A549 (cell line): Measurements from ENCODE around the gene CCSAP.

Experiments
- EP300 ChIP-seq, 2 experiments: fragments of >200 bp; sonication (Bioruptor Twin); formaldehyde crosslinking; IDR thresholded peaks; 2 replicates in 1 of 2; 3 replicates in 1 of 2; pipeline ENCODE4 v1.6.1; 2016 to 2017
- HDAC2 ChIP-seq: fragments of 200-600 bp; sonication (generic); IDR thresholded peaks from 2 replicates; pipeline ENCODE4 v1.6.1; 2016
- KDM1A ChIP-seq: fragments of 200-600 bp; sonication (generic); IDR thresholded peaks from 2 replicates; pipeline ENCODE4 v1.6.1; 2016; ENCODE audit warnings: low read depth, mild to moderate bottlenecking
- KDM5A ChIP-seq: fragments of 200-600 bp; sonication (generic); IDR thresholded peaks from 2 replicates; pipeline ENCODE4 v1.6.1; 2016; ENCODE audit warnings: antibody characterized with exemption, mild to moderate bottlenecking
- MYC ChIP-seq: IDR thresholded peaks from 2 replicates; pipeline ENCODE4 v1.6.1; 2012; ENCODE audit warnings: mild to moderate bottlenecking, inconsistent platforms, low read length, improper control_type of control experiment, borderline replicate concordance
- POLR2A ChIP-seq: IDR thresholded peaks from 2 replicates; pipeline ENCODE4 v1.6.1; 2012; ENCODE audit warnings: mild to moderate bottlenecking, low read length
- RAD21 ChIP-seq, 2 experiments: fragments of >200 bp in 1 of 2; sonication (Bioruptor Twin) in 1 of 2; formaldehyde crosslinking in 1 of 2; IDR thresholded peaks in 1 of 2; conservative IDR thresholded peaks in 1 of 2; 2 replicates in 1 of 2; 3 replicates in 1 of 2; pipeline ENCODE4 v1.6.1; 2012 to 2018; ENCODE audit warnings: inconsistent platforms in 1 of 2
- RCOR1 ChIP-seq: fragments of 150-350 bp; IDR thresholded peaks from 2 replicates; pipeline ENCODE4 v1.6.1; 2014; ENCODE audit warnings: antibody characterized with exemption, low read length, low read depth
- TF ChIP-seq, protein P1 (sequence below): fragments of 150-350 bp; IDR thresholded peaks from 2 replicates; pipeline ENCODE4 v1.6.1; 2014; ENCODE audit warnings: low read depth, mild to moderate bottlenecking, low read length
- TF ChIP-seq, protein P2 (sequence below): fragments of >200 bp; sonication (Bioruptor Twin); formaldehyde crosslinking; IDR thresholded peaks from 3 replicates; pipeline ENCODE4 v1.5.1; 2016
- TF ChIP-seq, protein P3 (sequence below): IDR thresholded peaks from 2 replicates; pipeline ENCODE4 v1.6.1; 2012
- TF ChIP-seq, protein P4 (sequence below): fragments of 450-650 bp; IDR thresholded peaks from 2 replicates; pipeline ENCODE4 v1.6.1; 2014; ENCODE audit warnings: antibody characterized with exemption

DNA sequence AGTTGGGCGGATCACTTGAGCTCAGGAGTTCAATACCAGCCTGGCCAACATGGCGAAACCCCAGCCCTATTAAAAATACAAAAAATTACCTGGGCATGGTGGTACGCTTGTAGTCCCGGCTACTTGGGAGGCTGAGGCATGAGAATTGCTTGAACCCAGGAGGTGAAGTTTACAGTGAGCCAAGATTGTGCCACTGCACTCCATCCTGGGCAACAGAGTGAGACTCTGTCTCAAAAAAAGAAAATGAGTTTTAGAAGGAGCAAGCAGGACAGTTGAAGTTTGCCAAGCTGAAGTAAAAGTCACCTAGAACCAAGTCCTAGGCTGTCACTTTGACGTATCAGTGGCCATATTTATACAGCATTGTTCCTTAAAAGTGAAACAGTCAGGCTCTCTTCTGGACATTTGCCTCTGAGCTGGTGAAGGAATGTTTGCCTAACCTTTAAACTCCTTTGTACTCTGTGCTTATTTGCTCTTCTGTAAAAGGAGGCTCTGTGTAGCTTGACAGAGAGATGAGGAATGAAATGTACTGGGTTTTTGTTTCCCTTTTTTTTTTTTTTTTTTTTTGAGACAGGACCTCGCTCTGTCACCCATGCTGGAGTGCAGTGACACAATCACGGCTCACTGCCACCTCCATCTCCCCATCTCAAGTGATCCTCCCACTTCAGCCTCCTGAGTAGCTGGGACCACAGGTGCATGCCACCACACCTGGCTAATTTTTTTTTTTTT lies 69.2 kb downstream of the CCSAP start:
- TF ChIP-seq, protein P1, sequence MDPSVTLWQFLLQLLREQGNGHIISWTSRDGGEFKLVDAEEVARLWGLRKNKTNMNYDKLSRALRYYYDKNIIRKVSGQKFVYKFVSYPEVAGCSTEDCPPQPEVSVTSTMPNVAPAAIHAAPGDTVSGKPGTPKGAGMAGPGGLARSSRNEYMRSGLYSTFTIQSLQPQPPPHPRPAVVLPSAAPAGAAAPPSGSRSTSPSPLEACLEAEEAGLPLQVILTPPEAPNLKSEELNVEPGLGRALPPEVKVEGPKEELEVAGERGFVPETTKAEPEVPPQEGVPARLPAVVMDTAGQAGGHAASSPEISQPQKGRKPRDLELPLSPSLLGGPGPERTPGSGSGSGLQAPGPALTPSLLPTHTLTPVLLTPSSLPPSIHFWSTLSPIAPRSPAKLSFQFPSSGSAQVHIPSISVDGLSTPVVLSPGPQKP: no peak
- TF ChIP-seq, protein P2, sequence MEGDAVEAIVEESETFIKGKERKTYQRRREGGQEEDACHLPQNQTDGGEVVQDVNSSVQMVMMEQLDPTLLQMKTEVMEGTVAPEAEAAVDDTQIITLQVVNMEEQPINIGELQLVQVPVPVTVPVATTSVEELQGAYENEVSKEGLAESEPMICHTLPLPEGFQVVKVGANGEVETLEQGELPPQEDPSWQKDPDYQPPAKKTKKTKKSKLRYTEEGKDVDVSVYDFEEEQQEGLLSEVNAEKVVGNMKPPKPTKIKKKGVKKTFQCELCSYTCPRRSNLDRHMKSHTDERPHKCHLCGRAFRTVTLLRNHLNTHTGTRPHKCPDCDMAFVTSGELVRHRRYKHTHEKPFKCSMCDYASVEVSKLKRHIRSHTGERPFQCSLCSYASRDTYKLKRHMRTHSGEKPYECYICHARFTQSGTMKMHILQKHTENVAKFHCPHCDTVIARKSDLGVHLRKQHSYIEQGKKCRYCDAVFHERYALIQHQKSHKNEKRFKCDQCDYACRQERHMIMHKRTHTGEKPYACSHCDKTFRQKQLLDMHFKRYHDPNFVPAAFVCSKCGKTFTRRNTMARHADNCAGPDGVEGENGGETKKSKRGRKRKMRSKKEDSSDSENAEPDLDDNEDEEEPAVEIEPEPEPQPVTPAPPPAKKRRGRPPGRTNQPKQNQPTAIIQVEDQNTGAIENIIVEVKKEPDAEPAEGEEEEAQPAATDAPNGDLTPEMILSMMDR: no peak
- no peak for TF ChIP-seq EP300 (IDR thresholded peaks at IDR 0.05)
- TF ChIP-seq HDAC2: no peak
- TF ChIP-seq POLR2A: no peak
- TF ChIP-seq RAD21 (conservative IDR thresholded peaks at IDR 0.05 in 1 of 2, IDR thresholded peaks at IDR 0.05 in 1 of 2): no peak
- no peak for TF ChIP-seq MYC
- TF ChIP-seq KDM5A: no peak
- TF ChIP-seq KDM1A: no peak
- TF ChIP-seq, protein P3, sequence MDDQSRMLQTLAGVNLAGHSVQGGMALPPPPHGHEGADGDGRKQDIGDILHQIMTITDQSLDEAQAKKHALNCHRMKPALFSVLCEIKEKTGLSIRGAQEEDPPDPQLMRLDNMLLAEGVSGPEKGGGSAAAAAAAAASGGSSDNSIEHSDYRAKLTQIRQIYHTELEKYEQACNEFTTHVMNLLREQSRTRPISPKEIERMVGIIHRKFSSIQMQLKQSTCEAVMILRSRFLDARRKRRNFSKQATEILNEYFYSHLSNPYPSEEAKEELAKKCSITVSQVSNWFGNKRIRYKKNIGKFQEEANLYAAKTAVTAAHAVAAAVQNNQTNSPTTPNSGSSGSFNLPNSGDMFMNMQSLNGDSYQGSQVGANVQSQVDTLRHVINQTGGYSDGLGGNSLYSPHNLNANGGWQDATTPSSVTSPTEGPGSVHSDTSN: no peak
- TF ChIP-seq, protein P4, sequence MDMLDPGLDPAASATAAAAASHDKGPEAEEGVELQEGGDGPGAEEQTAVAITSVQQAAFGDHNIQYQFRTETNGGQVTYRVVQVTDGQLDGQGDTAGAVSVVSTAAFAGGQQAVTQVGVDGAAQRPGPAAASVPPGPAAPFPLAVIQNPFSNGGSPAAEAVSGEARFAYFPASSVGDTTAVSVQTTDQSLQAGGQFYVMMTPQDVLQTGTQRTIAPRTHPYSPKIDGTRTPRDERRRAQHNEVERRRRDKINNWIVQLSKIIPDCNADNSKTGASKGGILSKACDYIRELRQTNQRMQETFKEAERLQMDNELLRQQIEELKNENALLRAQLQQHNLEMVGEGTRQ: no peak
- no peak for TF ChIP-seq RCOR1
